ENCODE results near the gene TPCN2.
"Not testable (repeated sequence)": the region's sequence is repeated elsewhere in the genome, so short reads cannot be mapped to it uniquely, and the experiment has no call there.

The TPCN2 gene

GRCh38 chr11:69076129-69076791 is 27.5 kb downstream of the TPCN2 start:
- Histone ChIP-seq H3K36me3 (ENCODE audit: insufficient read depth, low read length) (peaks cover 14% of the 10 kb centered on the region), H3K27ac (no peak overlapping the region), H3K9me3 (ENCODE audit: low read depth, low read length) (no peaks in the 10 kb centered on the region), H3K4me3 (no peak overlapping the region), H3K9ac (ENCODE audit: insufficient read length) (no peak overlapping the region)
- no peak for DNase-seq (ENCODE audit: low read depth, low spot score)
- TF ChIP-seq EZH2 (IDR thresholded peaks at IDR 0.05), result no peak
- TF ChIP-seq FOXP2 (optimal IDR thresholded peaks at IDR 0.05; ENCODE audit: control extremely low read depth, extremely low read length, insufficient read depth), result no peak
- TF ChIP-seq POLR2AphosphoS5 (IDR thresholded peaks at IDR 0.05; ENCODE audit: borderline replicate concordance, low read depth, low read length), result no peak

DNA sequence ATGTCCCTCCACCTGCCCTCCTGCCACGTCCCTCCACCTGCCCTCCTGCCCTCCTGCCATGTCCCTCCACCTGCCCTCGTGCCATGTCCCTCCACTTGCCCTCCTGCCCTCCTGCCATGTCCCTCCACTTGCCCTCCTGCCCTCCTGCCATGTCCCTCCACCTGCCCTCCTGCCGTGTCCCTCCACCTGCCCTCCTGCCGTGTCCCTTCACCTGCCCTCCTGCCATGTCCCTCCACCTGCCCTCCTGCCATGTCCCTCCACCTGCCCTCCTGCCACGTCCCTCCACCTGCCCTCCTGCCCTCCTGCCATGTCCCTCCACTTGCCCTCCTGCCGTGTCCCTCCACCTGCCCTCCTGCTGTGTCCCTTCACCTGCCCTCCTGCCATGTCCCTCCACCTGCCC is 28.2 kb downstream of the TPCN2 start:
- not testable (repeated sequence) for H3K9ac ChIP-seq (ENCODE audit: insufficient read length); DNase-seq (ENCODE audit: low read depth, low spot score); H3K4me3 ChIP-seq; H3K27ac ChIP-seq; H3K9me3 ChIP-seq (ENCODE audit: low read depth, low read length)
- peaks cover 13% of the 10 kb centered on the region for H3K36me3 ChIP-seq (ENCODE audit: insufficient read depth, low read length)

DNA sequence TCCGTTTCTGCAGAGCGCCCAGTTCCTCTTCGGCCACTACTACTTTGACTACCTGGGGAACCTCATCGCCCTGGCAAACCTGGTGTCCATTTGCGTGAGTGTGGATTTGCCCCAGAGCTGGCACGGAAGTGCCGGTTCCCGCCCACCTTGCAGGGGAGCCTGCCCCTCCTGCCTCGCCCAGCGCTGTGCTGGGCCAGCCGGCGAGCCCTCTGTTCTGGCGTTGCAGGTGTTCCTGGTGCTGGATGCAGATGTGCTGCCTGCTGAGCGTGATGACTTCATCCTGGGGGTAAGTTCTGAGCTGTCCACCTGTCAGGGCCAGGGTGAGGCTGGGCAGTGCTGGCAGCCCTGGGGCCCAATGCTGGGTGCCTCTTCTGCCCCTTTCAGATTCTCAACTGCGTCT is 29.8 kb downstream of the TPCN2 start:
- Histone ChIP-seq H3K9me3 (ENCODE audit: low read depth, low read length) (no peaks in the 10 kb centered on the region), H3K27ac (no peak overlapping the region), H3K9ac (ENCODE audit: insufficient read length) (no peak overlapping the region), H3K4me3 (no peak overlapping the region), H3K36me3 (ENCODE audit: insufficient read depth, low read length) (peaks cover 15% of the 10 kb centered on the region)
- TF ChIP-seq POLR2AphosphoS5 (IDR thresholded peaks at IDR 0.05; ENCODE audit: borderline replicate concordance, low read depth, low read length) (no peak), EZH2 (IDR thresholded peaks at IDR 0.05) (no peak), FOXP2 (optimal IDR thresholded peaks at IDR 0.05; ENCODE audit: control extremely low read depth, extremely low read length, insufficient read depth) (no peak)
- no peak for DNase-seq (ENCODE audit: low read depth, low spot score)

DNA sequence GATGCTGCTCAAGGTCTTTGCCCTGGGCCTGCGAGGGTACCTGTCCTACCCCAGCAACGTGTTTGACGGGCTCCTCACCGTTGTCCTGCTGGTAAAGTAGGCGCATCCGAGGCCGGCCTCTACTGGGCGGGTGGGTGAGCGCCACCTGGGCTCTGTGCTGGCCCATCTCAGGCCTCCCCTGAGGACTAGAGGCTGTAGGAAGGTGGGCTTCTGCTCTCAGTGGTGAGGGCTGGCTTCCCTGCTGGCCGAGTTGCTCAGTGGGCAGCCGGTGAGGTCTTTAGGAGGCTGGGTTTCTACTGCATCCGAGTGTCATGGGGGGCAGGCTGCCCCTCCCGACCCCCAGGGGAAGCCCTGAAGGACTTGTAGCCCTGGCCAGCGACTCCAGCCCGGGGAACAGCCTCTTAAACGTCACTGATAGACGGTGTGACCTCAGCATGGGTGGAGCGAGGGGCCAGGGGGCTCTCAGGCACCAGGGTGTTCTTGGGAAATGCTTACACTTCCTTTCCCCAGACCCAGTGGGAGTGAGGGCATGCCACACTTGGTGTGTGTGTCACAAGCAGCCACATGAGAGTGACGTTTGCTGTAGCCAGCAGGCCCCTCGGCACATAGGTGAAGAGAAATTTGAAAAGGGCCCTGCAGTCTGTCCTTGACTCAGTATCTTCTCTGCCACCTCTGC is 30.3 kb downstream of the TPCN2 start:
- no peak overlapping the region for H3K9ac ChIP-seq (ENCODE audit: insufficient read length)
- TF ChIP-seq EZH2 (IDR thresholded peaks at IDR 0.05) (no peak), POLR2AphosphoS5 (IDR thresholded peaks at IDR 0.05; ENCODE audit: borderline replicate concordance, low read depth, low read length) (no peak), FOXP2 (optimal IDR thresholded peaks at IDR 0.05; ENCODE audit: control extremely low read depth, extremely low read length, insufficient read depth) (no peak)
- H3K9me3 ChIP-seq (ENCODE audit: low read depth, low read length), result no peaks in the 10 kb centered on the region
- H3K4me3 ChIP-seq, result no peak overlapping the region
- no peak overlapping the region for H3K27ac ChIP-seq
- peaks cover 15% of the 10 kb centered on the region for H3K36me3 ChIP-seq (ENCODE audit: insufficient read depth, low read length)
- DNase-seq (ENCODE audit: low read depth, low spot score), result no peak

- Histone ChIP-seq H3K9ac (ENCODE audit: insufficient read length) (no peak overlapping the region), H3K4me3 (no peak overlapping the region), H3K27ac (no peak overlapping the region), H3K9me3 (ENCODE audit: low read depth, low read length) (no peaks in the 10 kb centered on the region), H3K36me3 (ENCODE audit: insufficient read depth, low read length) (peaks cover 15% of the 10 kb centered on the region)
- no peak for DNase-seq (ENCODE audit: low read depth, low spot score)
- TF ChIP-seq FOXP2 (optimal IDR thresholded peaks at IDR 0.05; ENCODE audit: control extremely low read depth, extremely low read length, insufficient read depth) (no peak), POLR2AphosphoS5 (IDR thresholded peaks at IDR 0.05; ENCODE audit: borderline replicate concordance, low read depth, low read length) (no peak), EZH2 (IDR thresholded peaks at IDR 0.05) (no peak)
Observed at GRCh38 chr11:69079661-69080256, 31.0 kb downstream of the TPCN2 start.

DNA sequence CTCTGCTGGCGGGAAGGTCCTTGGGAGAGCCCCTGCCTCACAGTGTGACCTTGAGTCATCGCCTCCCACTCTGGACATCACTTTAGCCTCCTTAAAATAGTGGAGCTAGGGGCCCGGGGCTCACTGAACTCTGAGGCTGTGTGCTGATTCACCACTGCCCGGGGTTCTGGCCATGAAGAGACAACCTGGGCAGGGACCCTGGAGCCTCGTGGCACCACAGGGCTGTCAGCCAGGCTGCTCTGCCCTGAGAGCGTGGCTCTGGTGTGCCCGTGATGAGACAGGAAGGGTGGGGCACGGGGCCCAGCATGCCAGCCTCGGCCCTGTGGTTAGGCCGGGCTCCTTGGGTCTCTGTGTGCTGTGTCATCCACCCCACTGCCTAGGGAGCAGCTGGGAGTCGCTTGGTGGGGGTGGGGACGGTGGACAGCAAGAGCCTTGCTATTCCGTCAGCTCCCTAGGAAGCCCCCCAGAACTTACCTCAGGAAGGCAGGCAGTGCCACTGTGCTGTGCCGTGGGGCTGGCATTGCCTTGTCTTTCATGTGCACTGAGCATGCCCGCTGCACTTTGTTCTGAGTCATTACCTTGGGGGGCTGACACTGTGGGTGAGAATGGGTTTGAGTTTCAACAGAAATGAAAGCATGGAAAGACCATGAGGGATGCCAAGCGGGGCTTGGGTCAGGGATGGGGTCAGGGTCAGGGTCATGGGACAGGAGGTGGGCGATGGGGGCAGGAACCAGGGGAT is 31.7 kb downstream of the TPCN2 start:
- DNase-seq (ENCODE audit: low read depth, low spot score), result no peak
- H3K9ac ChIP-seq (ENCODE audit: insufficient read length), result no peak overlapping the region
- no peaks in the 10 kb centered on the region for H3K9me3 ChIP-seq (ENCODE audit: low read depth, low read length)
- H3K36me3 ChIP-seq (ENCODE audit: insufficient read depth, low read length), result peaks cover 15% of the 10 kb centered on the region; the same call in 1 of the 2 replicates
- no peak for TF ChIP-seq POLR2AphosphoS5 (IDR thresholded peaks at IDR 0.05; ENCODE audit: borderline replicate concordance, low read depth, low read length)
- no peak for TF ChIP-seq FOXP2 (optimal IDR thresholded peaks at IDR 0.05; ENCODE audit: control extremely low read depth, extremely low read length, insufficient read depth)
- no peak for TF ChIP-seq EZH2 (IDR thresholded peaks at IDR 0.05)
- no peak overlapping the region for H3K27ac ChIP-seq
- H3K4me3 ChIP-seq, result no peak overlapping the region

DNA sequence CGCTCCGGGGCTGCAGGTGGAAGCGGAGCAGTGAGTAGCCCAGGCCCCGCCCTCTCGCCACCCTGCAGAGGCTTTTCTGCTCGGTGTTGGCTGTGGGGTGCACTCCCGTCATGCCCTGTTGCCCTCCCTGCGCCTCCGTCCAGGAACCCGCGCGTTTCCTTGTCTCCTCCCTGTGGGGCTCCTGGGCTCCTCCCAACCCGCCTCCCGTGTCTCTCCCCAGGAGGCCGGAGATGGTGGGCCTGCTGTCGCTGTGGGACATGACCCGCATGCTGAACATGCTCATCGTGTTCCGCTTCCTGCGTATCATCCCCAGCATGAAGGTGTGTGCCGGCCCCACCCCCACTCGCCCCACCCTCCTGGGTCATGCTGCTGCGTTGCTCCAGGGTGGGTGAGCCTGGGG is 32.4 kb downstream of the TPCN2 start:
- Histone ChIP-seq H3K27ac (no peak overlapping the region), H3K36me3 (ENCODE audit: insufficient read depth, low read length) (peaks cover 15% of the 10 kb centered on the region; the same call in 1 of the 2 replicates), H3K9ac (ENCODE audit: insufficient read length) (no peak overlapping the region), H3K9me3 (ENCODE audit: low read depth, low read length) (no peaks in the 10 kb centered on the region), H3K4me3 (no peak overlapping the region)
- no peak for TF ChIP-seq EZH2 (IDR thresholded peaks at IDR 0.05)
- no peak for TF ChIP-seq POLR2AphosphoS5 (IDR thresholded peaks at IDR 0.05; ENCODE audit: borderline replicate concordance, low read depth, low read length)
- TF ChIP-seq FOXP2 (optimal IDR thresholded peaks at IDR 0.05; ENCODE audit: control extremely low read depth, extremely low read length, insufficient read depth), result no peak
- no peak for DNase-seq (ENCODE audit: low read depth, low spot score)

DNA sequence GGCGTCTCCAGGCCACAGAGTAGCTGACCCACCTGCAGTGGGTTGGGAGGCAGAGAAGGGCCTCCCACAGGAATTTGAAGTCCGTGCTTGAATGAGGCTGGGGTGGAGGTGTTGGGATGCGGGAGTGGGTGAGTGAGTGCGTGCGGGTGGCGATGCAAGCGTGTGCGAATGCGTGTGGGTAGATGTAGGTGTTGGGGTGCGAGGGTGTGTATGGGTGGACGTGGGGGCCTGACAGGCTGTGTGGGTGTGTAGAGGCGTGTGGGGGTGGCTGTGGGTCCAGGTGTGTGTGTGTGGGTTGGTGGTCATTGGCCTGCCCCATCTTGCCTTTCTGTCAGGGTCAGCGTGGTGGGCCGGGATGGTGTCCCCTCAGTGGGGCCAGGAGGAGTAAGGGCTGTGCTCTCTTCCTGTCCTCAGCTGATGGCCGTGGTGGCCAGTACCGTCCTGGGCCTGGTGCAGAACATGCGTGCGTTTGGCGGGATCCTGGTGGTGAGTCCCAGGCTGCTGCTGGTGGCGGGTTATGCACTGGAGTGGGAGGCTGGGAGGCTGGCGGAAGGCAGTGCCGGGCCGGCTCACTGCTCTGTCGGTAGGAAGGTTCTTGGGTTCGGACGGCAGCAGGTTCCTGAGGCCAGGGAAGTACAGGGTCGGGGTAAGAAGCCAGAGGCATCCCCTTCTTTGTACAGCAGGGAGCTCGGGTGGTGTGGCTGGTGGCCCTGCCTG is 35.0 kb downstream of the TPCN2 start:
- no peak overlapping the region for H3K27ac ChIP-seq
- H3K36me3 ChIP-seq (ENCODE audit: insufficient read depth, low read length), result peaks cover 5% of the 10 kb centered on the region; the same call in 1 of the 2 replicates
- TF ChIP-seq FOXP2 (optimal IDR thresholded peaks at IDR 0.05; ENCODE audit: control extremely low read depth, extremely low read length, insufficient read depth) (no peak), EZH2 (IDR thresholded peaks at IDR 0.05) (no peak), POLR2AphosphoS5 (IDR thresholded peaks at IDR 0.05; ENCODE audit: borderline replicate concordance, low read depth, low read length) (no peak)
- H3K9me3 ChIP-seq (ENCODE audit: low read depth, low read length), result no peaks in the 10 kb centered on the region
- no peak overlapping the region for H3K9ac ChIP-seq (ENCODE audit: insufficient read length)
- no peak overlapping the region for H3K4me3 ChIP-seq
- no peak for DNase-seq (ENCODE audit: low read depth, low spot score)
